ENCODE measurements around the gene GPR61.

- TF ChIP-seq CTCF (IDR thresholded peaks at IDR 0.05), result peak in 1 of 6 experiments; percentile 1
- no peak for TF ChIP-seq POLR2A (IDR thresholded peaks at IDR 0.05)
These were observed 8.0 kb downstream of the GPR61 start for GRCh38 chr1:109547463-109548320.
